CD4-positive, alpha-beta T cell (primary cell): ENCODE measurements around the gene MCL1. TPM values are rescaled to one million over a fixed set of nuclear protein-coding genes. Genes with fewer than 3 reads are reported as not detected.

Experiments
- ATAC-seq: fragments of 200-7000 bp; cut with Tn5 transposase; one replicate; pipeline ENCODE4 v1.10.0; 2022; ENCODE audit warnings: mild to moderate bottlenecking; ENCODE audit not compliant: poor library complexity
- CTCF ChIA-PET: fragments of 350-600 bp; sonication (Branson Sonifier 250); formaldehyde crosslinking; loops from one replicate; lab custom pipeline; 2021; ENCODE audit warnings: antibody characterized with exemption, inconsistent platforms; lab: Charles Lee
- POLR2A ChIA-PET: fragments of 350-600 bp; sonication (Branson Sonifier 250); formaldehyde crosslinking; loops from one replicate; lab custom pipeline; 2021; ENCODE audit warnings: antibody characterized with exemption, inconsistent platforms; lab: Charles Lee
- DNase-seq, 14 experiments: peaks; one replicate each; pipeline ENCODE4 v3.0.0-alpha.2; 2013 to 2020; ENCODE audit warnings: mixed read lengths in 2 of 14
- H3K27ac ChIP-seq, 2 donors: one replicate each; pipeline versions ENCODE4 v1.5.1 to v1.7.0; 2013; ENCODE audit warnings: low read length in 2 of 2, low read depth in 1 of 2, mild to moderate bottlenecking in 1 of 2
- H3K27me3 ChIP-seq, 2 experiments: 1 replicate in 1 of 2; 2 replicates in 1 of 2; pipeline versions ENCODE4 v1.6.1 to v1.7.0; 2013; ENCODE audit warnings: low read length in 2 of 2, control low read depth in 1 of 2, mild to moderate bottlenecking in 1 of 2, moderate library complexity in 1 of 2; ENCODE audit not compliant: insufficient read depth in 2 of 2, control insufficient read depth in 1 of 2
- H3K36me3 ChIP-seq: one replicate; pipeline ENCODE4 v1.6.1; 2013; ENCODE audit warnings: low read length, control low read depth; ENCODE audit not compliant: insufficient read depth
- H3K4me1 ChIP-seq: one replicate; pipeline ENCODE4 v1.6.1; 2013; ENCODE audit warnings: low read length, control low read depth; ENCODE audit not compliant: insufficient read depth
- H3K4me3 ChIP-seq: one replicate; pipeline ENCODE4 v1.5.1; 2013; ENCODE audit warnings: mild to moderate bottlenecking, low read length, moderate library complexity
- H3K9me3 ChIP-seq, 2 experiments: 1 replicate in 1 of 2; 2 replicates in 1 of 2; pipeline versions ENCODE4 v1.6.1 to v1.7.0; 2013; ENCODE audit warnings: low read length in 2 of 2, mild to moderate bottlenecking in 2 of 2, control low read depth in 1 of 2, moderate library complexity in 1 of 2; ENCODE audit not compliant: control insufficient read depth in 1 of 2, insufficient read depth in 1 of 2
- H3K27ac Mint-ChIP-seq: one replicate; pipeline ENCODE4 v1.8.0; 2020; ENCODE audit warnings: mixed read lengths
- H3K27me3 Mint-ChIP-seq: one replicate; pipeline ENCODE4 v1.8.0; 2021; ENCODE audit warnings: mixed read lengths
- H3K36me3 Mint-ChIP-seq: one replicate; pipeline ENCODE4 v1.8.0; 2021; ENCODE audit warnings: low read depth, mixed read lengths
- H3K4me1 Mint-ChIP-seq: one replicate; pipeline ENCODE4 v1.8.0; 2021; ENCODE audit warnings: low read depth, mixed read lengths
- H3K4me3 Mint-ChIP-seq: one replicate; pipeline ENCODE4 v1.8.0; 2020; ENCODE audit warnings: mild to moderate bottlenecking, mixed read lengths
- H3K9me3 Mint-ChIP-seq: one replicate; pipeline ENCODE4 v1.8.0; 2020; ENCODE audit warnings: mixed read lengths
- intact Hi-C, 2 experiments: fragments of 100-400 bp; cut with DNase I in 1 of 2; cut with micrococcal nuclease in 1 of 2; formaldehyde crosslinking; loops; one replicate each; pipeline versions ENCODE4 v1.15.1 to v1.9.0; 2023 to 2025; cut with DNase I, micrococcal nuclease
- total RNA-seq, 174 experiments: library from RNA in 2 of 174; stranded (reverse) in 2 of 174; gene quantifications; one replicate each; pipeline ENCODE4 v1.2.3 and lab custom pipeline; 2021 to 2026
- TF ChIP-seq, protein P1 (sequence below): fragments of 200-600 bp; IDR thresholded peaks from one replicate; pipeline ENCODE4 v1.8.0; 2022; ENCODE audit warnings: antibody characterized with exemption, mild to moderate bottlenecking

The MCL1 gene
- total RNA-seq, 2 experiments from 2014 or later, result 737 to 747 TPM

DNA sequence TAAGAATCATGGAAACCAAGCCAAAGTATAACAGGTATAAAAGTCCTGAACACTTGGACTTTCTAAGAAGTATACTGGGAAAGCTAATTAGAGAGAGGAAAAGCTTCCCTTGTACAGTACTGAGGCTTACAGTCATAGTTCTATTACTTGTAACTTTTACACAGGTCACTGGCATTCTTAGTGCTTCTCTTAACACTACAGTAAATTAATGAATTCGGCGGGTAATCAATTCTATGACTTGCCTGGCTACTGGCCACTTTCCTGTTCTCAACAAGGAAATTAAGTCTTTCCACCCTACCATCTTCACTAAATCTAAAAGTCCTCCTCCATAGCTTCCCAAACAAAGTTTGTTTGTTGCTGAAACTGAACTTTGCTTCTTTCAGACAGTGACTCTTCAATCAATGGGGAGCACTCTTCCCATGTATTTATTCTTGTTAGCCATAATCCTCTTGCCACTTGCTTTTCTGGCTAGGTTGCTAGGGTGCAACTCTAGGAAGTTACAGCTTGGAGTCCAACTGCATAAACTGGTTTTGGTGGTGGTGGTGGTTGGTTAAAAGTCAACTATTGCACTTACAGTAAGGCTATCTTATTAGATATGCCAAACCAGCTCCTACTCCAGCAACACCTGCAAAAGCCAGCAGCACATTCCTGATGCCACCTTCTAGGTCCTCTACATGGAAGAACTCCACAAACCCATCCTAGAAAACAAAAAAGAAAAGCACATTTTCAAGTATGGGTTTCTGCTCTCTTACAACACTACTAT is 2.4 kb downstream of the MCL1 start:
- H3K4me3 ChIP-seq, result peak overlapping the region; percentile 84

DNA sequence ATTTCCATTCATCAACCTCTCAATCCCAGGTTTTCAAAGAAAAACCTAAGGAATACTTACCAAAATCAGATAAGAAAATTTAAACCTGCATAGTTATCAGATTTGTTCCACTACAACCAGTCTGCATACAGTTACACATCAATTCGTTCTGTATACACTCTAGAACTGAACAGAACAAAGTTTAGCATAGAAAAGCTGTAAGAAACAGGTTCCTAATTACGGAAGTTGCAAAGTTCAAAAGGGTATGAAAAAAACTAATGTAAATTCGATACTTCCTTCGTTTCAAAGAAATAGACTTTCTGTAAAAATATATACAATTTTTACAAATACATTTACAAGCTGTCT is 3.1 kb downstream of the MCL1 start:
- H3K4me1 Mint-ChIP-seq, result peaks cover 66% of the 10 kb centered on the region
- Histone ChIP-seq H3K27ac (peak overlapping the region; percentile 37 to 97), H3K9me3 (no peaks in the 10 kb centered on the region), H3K4me1 (peaks cover 48% of the 10 kb centered on the region), H3K4me3 (peak overlapping the region; percentile 84), H3K27me3 (no peaks in the 10 kb centered on the region), H3K36me3 (peaks cover 73% of the 10 kb centered on the region)
- H3K27ac Mint-ChIP-seq, result peak overlapping the region; percentile 98
- no peak for ATAC-seq
- TF ChIP-seq, protein P1, sequence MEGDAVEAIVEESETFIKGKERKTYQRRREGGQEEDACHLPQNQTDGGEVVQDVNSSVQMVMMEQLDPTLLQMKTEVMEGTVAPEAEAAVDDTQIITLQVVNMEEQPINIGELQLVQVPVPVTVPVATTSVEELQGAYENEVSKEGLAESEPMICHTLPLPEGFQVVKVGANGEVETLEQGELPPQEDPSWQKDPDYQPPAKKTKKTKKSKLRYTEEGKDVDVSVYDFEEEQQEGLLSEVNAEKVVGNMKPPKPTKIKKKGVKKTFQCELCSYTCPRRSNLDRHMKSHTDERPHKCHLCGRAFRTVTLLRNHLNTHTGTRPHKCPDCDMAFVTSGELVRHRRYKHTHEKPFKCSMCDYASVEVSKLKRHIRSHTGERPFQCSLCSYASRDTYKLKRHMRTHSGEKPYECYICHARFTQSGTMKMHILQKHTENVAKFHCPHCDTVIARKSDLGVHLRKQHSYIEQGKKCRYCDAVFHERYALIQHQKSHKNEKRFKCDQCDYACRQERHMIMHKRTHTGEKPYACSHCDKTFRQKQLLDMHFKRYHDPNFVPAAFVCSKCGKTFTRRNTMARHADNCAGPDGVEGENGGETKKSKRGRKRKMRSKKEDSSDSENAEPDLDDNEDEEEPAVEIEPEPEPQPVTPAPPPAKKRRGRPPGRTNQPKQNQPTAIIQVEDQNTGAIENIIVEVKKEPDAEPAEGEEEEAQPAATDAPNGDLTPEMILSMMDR, result no peak
- intact Hi-C loops, result no loop called here
- H3K4me3 Mint-ChIP-seq, result peak overlapping the region; percentile 98
- ChIA-PET POLR2A (interaction anchor here (0.8 to 15.4 kb wide), 8 partner anchors 12 to 689 kb away, joined by 3 to 1538 read pairs (median 10); partner anchors contain the start of genes CTSS, ENSA and RPRD2), CTCF (interaction anchor here (1.1 to 14.2 kb wide), 5 partner anchors 8 to 45 kb away, joined by 3 to 183 read pairs (median 8); no protein-coding TSS in a partner anchor)
- peaks cover 94% of the 10 kb centered on the region for H3K36me3 Mint-ChIP-seq
- no peaks in the 10 kb centered on the region for H3K9me3 Mint-ChIP-seq
- H3K27me3 Mint-ChIP-seq, result no peaks in the 10 kb centered on the region
- DNase-seq, result peak in 1 of 14 experiments; percentile 8

More for the DNA sequence above, 2.4 kb downstream of the MCL1 start:
- ChIA-PET CTCF (interaction anchor here (1.1 to 14.2 kb wide), 3 partner anchors 9 to 42 kb away, joined by 3 to 183 read pairs (median 19); no protein-coding TSS in a partner anchor), POLR2A (interaction anchor here (0.6 to 15.4 kb wide), 10 partner anchors 12 to 690 kb away, joined by 3 to 1538 read pairs (median 5); partner anchors contain the start of genes CTSS, ENSA and RPRD2)
- TF ChIP-seq, protein P1, result no peak
- Mint-ChIP-seq H3K4me1 (peaks cover 63% of the 10 kb centered on the region), H3K9me3 (no peaks in the 10 kb centered on the region), H3K27me3 (no peaks in the 10 kb centered on the region), H3K27ac (peak overlapping the region; percentile 98), H3K4me3 (peak overlapping the region; percentile 98), H3K36me3 (peaks cover 88% of the 10 kb centered on the region)
- Histone ChIP-seq H3K4me1 (peaks cover 44% of the 10 kb centered on the region), H3K27me3 (no peaks in the 10 kb centered on the region), H3K36me3 (peaks cover 69% of the 10 kb centered on the region), H3K9me3 (no peaks in the 10 kb centered on the region), H3K27ac (peak overlapping the region; percentile 91 to 97)
- ATAC-seq, result no peak
- intact Hi-C loops, result loop anchor here in 1 of 2 experiments (1.0 kb wide), 1 partner anchor 9 kb away; no protein-coding TSS in a partner anchor
- peak in 2 of 14 experiments; percentile 18 to 36 for DNase-seq

DNA sequence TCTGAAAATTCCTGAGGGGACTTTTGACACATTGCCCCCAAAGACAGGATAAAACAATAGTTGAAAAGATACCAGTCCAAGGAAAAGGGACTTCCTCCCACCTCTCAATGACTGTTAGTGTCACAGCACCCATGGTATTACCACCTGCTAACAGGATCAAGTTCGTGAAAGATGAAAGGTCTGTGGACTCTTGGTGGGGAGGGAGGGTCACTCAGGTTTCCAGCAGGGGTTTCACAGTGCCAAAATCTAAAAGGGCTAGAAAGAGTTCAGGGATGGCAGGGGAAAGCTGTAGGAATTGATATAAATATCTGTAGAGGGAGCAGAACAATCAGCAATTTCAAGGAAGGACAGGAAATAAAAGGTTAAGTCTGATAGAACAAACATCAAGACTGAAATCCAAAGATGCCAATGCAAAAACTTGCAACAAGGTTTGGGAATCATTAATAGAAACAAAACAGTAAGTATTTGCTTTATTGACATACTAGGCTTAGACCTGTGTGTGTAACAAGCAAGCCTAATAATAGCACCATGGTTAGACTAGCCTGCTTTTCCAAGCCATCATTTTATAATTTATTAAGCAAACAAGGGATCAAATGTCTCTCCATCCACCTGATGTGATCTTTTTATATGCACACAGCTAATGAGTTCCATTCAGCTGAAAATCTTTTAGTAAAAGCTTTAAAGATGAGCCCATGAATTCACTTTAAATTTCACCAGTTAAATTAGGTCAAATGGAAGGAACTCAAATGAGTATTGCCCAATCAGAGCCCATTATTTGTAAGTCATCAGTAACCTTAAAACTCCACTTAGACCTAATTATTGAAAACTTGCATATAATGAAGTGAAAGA is 3.7 kb downstream of the MCL1 start:
- CTCF ChIA-PET, result interaction anchor here (0.9 to 14.2 kb wide), 5 partner anchors 8 to 46 kb away, joined by 3 to 183 read pairs (median 8); no protein-coding TSS in a partner anchor
- POLR2A ChIA-PET, result interaction anchor here (0.5 to 15.4 kb wide), 5 partner anchors 11 to 689 kb away, joined by 4 to 1538 read pairs (median 51); partner anchors contain the start of gene ENSA
- intact Hi-C loops, result no loop called here
- peaks cover 79% of the 10 kb centered on the region for H3K36me3 ChIP-seq
- H3K27ac ChIP-seq, result peak overlapping the region; percentile 37 to 97
- Mint-ChIP-seq H3K27me3 (no peaks in the 10 kb centered on the region), H3K4me3 (peak overlapping the region; percentile 98), H3K36me3 (peaks cover 96% of the 10 kb centered on the region), H3K27ac (peak overlapping the region; percentile 98), H3K4me1 (peaks cover 68% of the 10 kb centered on the region), H3K9me3 (no peaks in the 10 kb centered on the region)
- H3K4me1 ChIP-seq, result peaks cover 53% of the 10 kb centered on the region
- no peaks in the 10 kb centered on the region for H3K9me3 ChIP-seq
- TF ChIP-seq, protein P1, result no peak
- no peaks in the 10 kb centered on the region for H3K27me3 ChIP-seq
- peak overlapping the region; percentile 84 for H3K4me3 ChIP-seq
- ATAC-seq, result no peak
- DNase-seq, result peak in 1 of 14 experiments; percentile 6
